ENCODE measurements around the gene MCF2L2.

DNA sequence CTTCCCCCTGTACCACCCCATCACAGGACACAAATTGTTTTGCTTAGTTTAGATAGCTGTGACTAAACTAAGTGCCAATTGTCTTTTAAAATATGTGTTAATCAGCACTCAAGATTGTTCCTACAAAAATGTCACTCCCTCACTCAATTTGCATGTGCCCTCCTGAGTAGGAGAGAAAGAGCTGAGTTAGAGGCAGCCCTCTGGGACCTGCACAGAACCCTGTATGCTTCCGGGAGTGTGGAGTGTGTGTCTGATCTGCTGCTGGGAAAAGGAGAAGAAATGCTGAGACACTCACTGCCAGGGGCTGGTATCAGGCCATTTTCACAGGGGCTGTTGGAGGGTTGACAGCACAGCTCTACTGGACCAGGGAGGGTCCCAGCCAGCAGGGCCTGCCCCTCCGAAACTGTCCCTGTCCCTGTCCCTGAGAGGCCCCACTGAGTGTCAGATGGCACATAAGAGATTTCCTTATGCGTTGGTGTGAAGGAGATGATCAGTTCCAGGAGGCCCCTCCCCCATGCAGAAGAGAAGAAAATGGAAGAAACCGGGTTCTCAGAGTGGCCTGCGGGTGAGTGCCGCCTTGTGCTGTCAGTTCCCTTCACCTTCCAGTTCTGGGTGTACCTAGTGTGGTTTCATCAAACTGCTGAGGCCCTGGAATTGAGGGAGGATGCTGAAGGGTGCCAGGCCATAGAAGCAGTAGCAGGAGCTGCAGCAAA, 179.3 kb downstream of the MCF2L2 start:
- no peak for TF ChIP-seq TAF1 (IDR thresholded peaks at IDR 0.05; ENCODE audit: borderline replicate concordance, insufficient read depth, low read length)
- no peak for TF ChIP-seq SIN3A (IDR thresholded peaks at IDR 0.05; ENCODE audit: borderline replicate concordance, insufficient read depth, low read length)

Data from PFSK-1 (cell line).